IPS-NIHi11 (cell line): ENCODE data around the gene CDON.
A peak's percentile ranks its signal among the peaks of the same experiment; 100 is the strongest.

Experiments
- DNase-seq: peaks from one replicate; pipeline ENCODE4 v3.0.0; 2012; ENCODE audit warnings: mixed read lengths, low spot score

CDON gene

GRCh38 chr11:126083829-126084607 is 21.4 kb upstream of the CDON start:
- no peak for DNase-seq

- DNase-seq, result peak; percentile 47
Observed at GRCh38 chr11:126082251-126083109, 19.8 kb upstream of the CDON start.

GRCh38 chr11:126081915-126082250 is 19.2 kb upstream of the CDON start:
- DNase-seq, result no peak

- peak; percentile 28 for DNase-seq
Observed at GRCh38 chr11:126080161-126080941, 17.7 kb upstream of the CDON start.

GRCh38 chr11:126079621-126080124 is 17.0 kb upstream of the CDON start:
- DNase-seq, result peak; percentile 58

GRCh38 chr11:126076641-126077040 is 14.0 kb upstream of the CDON start:
- no peak for DNase-seq

- DNase-seq, result no peak
Observed at GRCh38 chr11:126072801-126073594, 10.3 kb upstream of the CDON start.

GRCh38 chr11:126072141-126072741 is 9.6 kb upstream of the CDON start:
- DNase-seq, result no peak

- no peak for DNase-seq
Observed at GRCh38 chr11:126063507-126063852, 814 bp upstream of the CDON start.

- peak; percentile 65 for DNase-seq
Observed at GRCh38 chr11:126061707-126062678, 673 bp downstream of the CDON start.

- DNase-seq, result no peak
Observed at GRCh38 chr11:126060757-126061171, 1.9 kb downstream of the CDON start.

- DNase-seq, result no peak
Observed at GRCh38 chr11:126059238-126059781, 3.4 kb downstream of the CDON start.

- no peak for DNase-seq
Observed at GRCh38 chr11:126058105-126058874, 4.4 kb downstream of the CDON start.

GRCh38 chr11:126054882-126055281 is 7.8 kb downstream of the CDON start:
- DNase-seq, result no peak

GRCh38 chr11:126054408-126054807 is 8.3 kb downstream of the CDON start:
- DNase-seq, result no peak

GRCh38 chr11:126053415-126054286 is 9.0 kb downstream of the CDON start:
- DNase-seq, result no peak

GRCh38 chr11:126051117-126051516 is 11.5 kb downstream of the CDON start:
- no peak for DNase-seq

- DNase-seq, result no peak
Observed at GRCh38 chr11:126049159-126049558, 13.5 kb downstream of the CDON start.
